ENCODE data around the gene TCEAL1.

Gene TCEAL1

DNA sequence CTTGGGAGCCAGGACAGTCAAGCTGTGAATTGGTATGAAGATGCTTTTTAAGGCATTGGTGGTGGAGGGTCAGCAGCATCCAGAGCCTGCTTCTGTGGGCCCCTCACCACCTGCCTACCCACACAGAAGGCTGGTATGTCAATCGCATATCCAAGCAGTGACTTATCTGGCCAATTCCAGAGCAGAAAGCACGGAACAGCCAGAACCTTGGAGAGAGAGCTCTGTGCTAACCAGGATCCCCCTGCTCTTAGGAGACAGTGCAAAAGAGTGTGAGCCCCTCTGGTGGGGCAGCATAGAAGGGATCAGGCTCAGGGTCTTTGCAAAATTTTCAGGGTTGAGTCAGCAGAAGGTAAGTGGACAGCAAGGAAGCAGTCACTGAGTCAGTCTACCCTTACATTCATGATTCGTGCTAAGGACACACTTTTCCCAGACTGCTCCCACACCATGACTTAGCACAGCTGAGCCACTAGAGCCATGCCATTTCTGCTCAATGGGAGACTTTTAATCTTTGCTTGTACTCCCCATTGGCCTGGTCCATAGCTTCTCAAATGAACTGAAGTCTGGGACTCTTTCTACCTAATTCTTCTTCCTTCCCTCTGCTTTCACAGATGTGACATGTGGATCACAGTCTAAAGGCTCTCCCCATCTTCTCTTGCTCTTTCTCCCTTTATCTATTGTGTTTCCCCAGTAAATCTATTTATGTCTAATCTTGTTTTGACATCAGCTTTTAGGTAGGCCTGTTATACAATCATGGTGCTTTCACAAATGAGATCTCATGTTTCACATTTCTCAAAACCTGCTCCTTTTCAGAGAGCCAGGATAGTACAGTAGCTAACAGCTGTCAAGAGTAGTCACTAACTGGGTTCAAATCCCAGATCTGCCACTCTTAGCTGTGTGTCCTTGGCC lies 37.7 kb downstream of the TCEAL1 start:
- Histone ChIP-seq H3K9me2 (replicated peaks; ENCODE audit: control insufficient read depth, low read length) (no peaks in the 10 kb centered on the region), H3K4me2 (ENCODE audit: low read length) (no peak overlapping the region), H3K9me3 (ENCODE audit: control insufficient read depth, insufficient read depth, low read length) (no peaks in the 10 kb centered on the region), H3K36me3 (ENCODE audit: control insufficient read depth, low read length) (no peaks in the 10 kb centered on the region), H3F3A (ENCODE audit: control insufficient read depth, insufficient read depth) (no peaks in the 10 kb centered on the region), H3K27ac (ENCODE audit: low read depth, low read length) (no peak overlapping the region), H3K79me2 (ENCODE audit: control insufficient read depth, low read length) (no peaks in the 10 kb centered on the region), H4K20me1 (ENCODE audit: control insufficient read depth, insufficient read depth, low read depth, low read length) (no peaks in the 10 kb centered on the region), H3K4me3 (ENCODE audit: low read length) (no peak overlapping the region), H3K4me1 (ENCODE audit: control insufficient read depth, low read length) (no peaks in the 10 kb centered on the region), H3K27me3 (ENCODE audit: control insufficient read depth, low read length) (peaks cover 3% of the 10 kb centered on the region; the same call in 1 of the 2 replicates)
- no peak for TF ChIP-seq EZH2phosphoT487 (IDR thresholded peaks at IDR 0.05; ENCODE audit: borderline replicate concordance, low read length)
- TF ChIP-seq, protein P1, sequence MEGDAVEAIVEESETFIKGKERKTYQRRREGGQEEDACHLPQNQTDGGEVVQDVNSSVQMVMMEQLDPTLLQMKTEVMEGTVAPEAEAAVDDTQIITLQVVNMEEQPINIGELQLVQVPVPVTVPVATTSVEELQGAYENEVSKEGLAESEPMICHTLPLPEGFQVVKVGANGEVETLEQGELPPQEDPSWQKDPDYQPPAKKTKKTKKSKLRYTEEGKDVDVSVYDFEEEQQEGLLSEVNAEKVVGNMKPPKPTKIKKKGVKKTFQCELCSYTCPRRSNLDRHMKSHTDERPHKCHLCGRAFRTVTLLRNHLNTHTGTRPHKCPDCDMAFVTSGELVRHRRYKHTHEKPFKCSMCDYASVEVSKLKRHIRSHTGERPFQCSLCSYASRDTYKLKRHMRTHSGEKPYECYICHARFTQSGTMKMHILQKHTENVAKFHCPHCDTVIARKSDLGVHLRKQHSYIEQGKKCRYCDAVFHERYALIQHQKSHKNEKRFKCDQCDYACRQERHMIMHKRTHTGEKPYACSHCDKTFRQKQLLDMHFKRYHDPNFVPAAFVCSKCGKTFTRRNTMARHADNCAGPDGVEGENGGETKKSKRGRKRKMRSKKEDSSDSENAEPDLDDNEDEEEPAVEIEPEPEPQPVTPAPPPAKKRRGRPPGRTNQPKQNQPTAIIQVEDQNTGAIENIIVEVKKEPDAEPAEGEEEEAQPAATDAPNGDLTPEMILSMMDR (IDR thresholded peaks at IDR 0.05; ENCODE audit: low read depth, low read length, poor library complexity, severe bottlenecking): no peak

DNA sequence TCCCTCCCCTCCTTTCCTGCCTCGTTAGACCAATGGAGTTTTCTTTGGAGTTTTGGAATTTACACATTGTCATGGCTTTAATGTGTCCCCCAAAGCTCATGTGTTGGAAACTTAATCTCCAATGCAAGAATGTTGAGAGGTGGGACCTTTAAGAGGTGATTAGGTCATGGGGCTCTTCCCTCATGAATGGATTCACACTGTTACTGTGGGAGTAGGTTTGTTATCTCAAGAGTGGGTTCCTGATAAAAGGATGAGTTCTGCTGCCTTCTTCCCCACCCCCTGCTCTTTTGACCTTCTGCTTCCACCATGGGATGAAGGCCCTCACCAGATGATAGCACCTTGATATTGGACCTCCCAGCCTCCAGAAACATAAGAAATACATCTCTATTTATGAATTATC lies 41.0 kb downstream of the TCEAL1 start:
- no peaks in the 10 kb centered on the region for H3K9me2 ChIP-seq (replicated peaks; ENCODE audit: control insufficient read depth, low read length)
- H3K4me1 ChIP-seq (ENCODE audit: control insufficient read depth, low read length): no peaks in the 10 kb centered on the region
- no peak overlapping the region for H3K27ac ChIP-seq (ENCODE audit: low read depth, low read length)
- H3K79me2 ChIP-seq (ENCODE audit: control insufficient read depth, low read length): no peaks in the 10 kb centered on the region
- H3K4me3 ChIP-seq (ENCODE audit: low read length): no peak overlapping the region
- no peaks in the 10 kb centered on the region for H3K36me3 ChIP-seq (ENCODE audit: control insufficient read depth, low read length)
- no peaks in the 10 kb centered on the region for H3K27me3 ChIP-seq (ENCODE audit: control insufficient read depth, low read length)
- H4K20me1 ChIP-seq (ENCODE audit: control insufficient read depth, insufficient read depth, low read depth, low read length): no peaks in the 10 kb centered on the region
- no peaks in the 10 kb centered on the region for H3K9me3 ChIP-seq (ENCODE audit: control insufficient read depth, insufficient read depth, low read length)
- TF ChIP-seq EZH2phosphoT487 (IDR thresholded peaks at IDR 0.05; ENCODE audit: borderline replicate concordance, low read length): no peak
- TF ChIP-seq, protein P1 (IDR thresholded peaks at IDR 0.05; ENCODE audit: low read depth, low read length, poor library complexity, severe bottlenecking): no peak
- H3F3A ChIP-seq (ENCODE audit: control insufficient read depth, insufficient read depth): peaks cover 6% of the 10 kb centered on the region
- no peak overlapping the region for H3K4me2 ChIP-seq (ENCODE audit: low read length)

DNA sequence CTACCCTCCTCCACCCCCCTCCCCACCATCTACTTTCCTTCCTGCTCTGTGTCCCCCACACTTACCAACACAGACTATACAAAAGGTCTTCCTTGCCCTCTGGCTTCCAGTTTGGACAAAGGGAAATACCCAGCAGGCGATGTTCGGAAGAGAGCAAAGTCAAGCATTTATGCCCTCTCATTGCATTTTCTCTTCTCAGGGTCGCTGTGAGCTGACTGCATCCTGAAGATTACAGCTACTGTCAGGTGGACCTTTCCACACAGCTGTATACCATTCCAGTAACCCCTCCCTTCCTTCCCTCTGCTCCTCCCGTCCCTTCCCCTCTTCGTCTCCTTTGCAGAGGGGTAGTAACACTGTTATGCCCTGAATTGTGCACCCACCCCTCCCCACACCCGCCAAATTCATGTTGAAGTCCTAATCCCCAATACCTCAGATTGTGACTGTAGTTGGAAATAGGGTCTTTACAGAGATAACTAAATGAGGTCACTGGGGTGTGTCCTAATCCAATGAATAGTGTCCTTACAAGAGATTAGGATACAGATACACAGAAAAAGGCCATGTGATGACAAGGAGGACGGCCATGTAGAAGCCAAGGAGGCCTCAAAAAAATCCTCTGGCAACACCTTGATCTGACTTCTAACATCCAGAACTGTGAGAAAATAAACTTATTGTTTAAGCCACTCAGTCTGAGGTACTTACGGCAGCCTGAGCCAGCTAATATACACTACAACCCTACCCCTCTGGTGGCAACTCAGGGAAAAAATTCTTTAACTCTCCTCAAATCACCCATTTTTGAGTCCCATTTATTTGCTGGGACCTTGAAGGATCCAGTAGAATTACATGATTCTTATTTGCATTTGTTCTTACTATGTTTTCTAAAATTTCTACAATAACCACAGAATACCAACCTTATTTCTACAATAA lies 46.0 kb downstream of the TCEAL1 start:
- Histone ChIP-seq H3K4me1 (ENCODE audit: control insufficient read depth, low read length) (no peaks in the 10 kb centered on the region), H3K4me2 (ENCODE audit: low read length) (no peak overlapping the region), H3K36me3 (ENCODE audit: control insufficient read depth, low read length) (peaks cover 39% of the 10 kb centered on the region), H3K79me2 (ENCODE audit: control insufficient read depth, low read length) (no peaks in the 10 kb centered on the region), H3F3A (ENCODE audit: control insufficient read depth, insufficient read depth) (peaks cover 12% of the 10 kb centered on the region), H3K9me2 (replicated peaks; ENCODE audit: control insufficient read depth, low read length) (no peaks in the 10 kb centered on the region), H3K4me3 (ENCODE audit: low read length) (no peak overlapping the region), H3K27ac (ENCODE audit: low read depth, low read length) (no peak overlapping the region), H3K27me3 (ENCODE audit: control insufficient read depth, low read length) (no peaks in the 10 kb centered on the region), H4K20me1 (ENCODE audit: control insufficient read depth, insufficient read depth, low read depth, low read length) (no peaks in the 10 kb centered on the region), H3K9me3 (ENCODE audit: control insufficient read depth, insufficient read depth, low read length) (no peaks in the 10 kb centered on the region)
- TF ChIP-seq, protein P1 (IDR thresholded peaks at IDR 0.05; ENCODE audit: low read depth, low read length, poor library complexity, severe bottlenecking): no peak
- no peak for TF ChIP-seq EZH2phosphoT487 (IDR thresholded peaks at IDR 0.05; ENCODE audit: borderline replicate concordance, low read length)
